Ishikawa (cell line): ENCODE measurements around the gene CREB3L2.

Experiments used
- CEBPB ChIP-seq: IDR thresholded peaks from 2 replicates; pipeline ENCODE4 v1.6.1; 2012
- TAF1 ChIP-seq: IDR thresholded peaks from 2 replicates; pipeline ENCODE4 v1.6.1; 2012; ENCODE audit warnings: low read depth, mild to moderate bottlenecking
- YY1 ChIP-seq: IDR thresholded peaks from 2 replicates; pipeline ENCODE4 v1.6.1; 2012; ENCODE audit warnings: low read depth
- TF ChIP-seq, protein P1 (sequence below): IDR thresholded peaks from 2 replicates; pipeline ENCODE4 v1.6.1; 2012

DNA sequence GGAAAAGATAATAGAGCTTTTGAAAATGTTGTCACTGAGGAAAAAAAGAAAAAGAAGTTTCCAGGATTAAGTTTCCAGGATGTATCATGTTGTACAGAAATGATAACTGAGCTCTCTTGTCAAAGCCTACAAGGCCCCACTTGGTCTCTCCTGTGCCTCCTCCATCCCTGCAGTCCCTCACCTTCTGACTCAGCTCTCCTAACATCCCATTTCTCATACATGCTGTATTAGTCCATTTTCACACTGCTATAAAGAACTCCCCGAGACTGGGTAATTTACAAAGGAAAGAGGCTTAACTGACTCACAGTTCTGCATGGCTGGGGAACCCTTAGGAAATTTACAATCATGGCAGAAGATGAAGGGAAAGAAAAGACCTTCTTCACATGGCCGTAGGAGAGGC, 151.3 kb downstream of the CREB3L2 start:
- TF ChIP-seq YY1 (no peak), TAF1 (no peak), CEBPB (no peak)
- TF ChIP-seq, protein P1, sequence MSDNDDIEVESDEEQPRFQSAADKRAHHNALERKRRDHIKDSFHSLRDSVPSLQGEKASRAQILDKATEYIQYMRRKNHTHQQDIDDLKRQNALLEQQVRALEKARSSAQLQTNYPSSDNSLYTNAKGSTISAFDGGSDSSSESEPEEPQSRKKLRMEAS = no peak
